Fibroblast of skin of back (primary cell): Measurements from ENCODE around the gene ADH5.
A peak's percentile ranks its signal among the peaks of the same experiment; 100 is the strongest.
"Not testable (repeated sequence)": the region's sequence is repeated elsewhere in the genome, so short reads cannot be mapped to it uniquely, and the experiment has no call there.

ENCODE experiments used
- DNase-seq: peaks from one replicate; pipeline ENCODE4 v3.0.0-alpha.2; 2013

Gene ADH5

DNA sequence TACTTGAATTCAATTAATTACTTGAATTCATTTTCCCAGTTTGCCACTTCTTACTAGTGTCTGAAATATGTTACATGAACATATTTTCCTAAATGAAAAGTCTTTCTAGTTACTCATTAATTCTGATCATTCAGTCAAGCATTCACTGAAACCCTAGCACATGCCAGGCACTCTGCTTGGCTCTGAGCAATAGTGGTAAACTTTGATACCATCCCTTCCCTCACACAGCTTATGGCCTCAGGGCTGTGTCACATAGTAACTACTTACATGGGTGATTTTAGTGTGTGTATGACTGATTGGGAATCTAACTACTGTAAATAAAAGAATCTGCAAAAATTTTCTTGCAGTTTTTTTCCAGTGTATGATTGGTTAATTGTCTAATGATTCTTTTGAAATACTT lies 60.4 kb downstream of the ADH5 start:
- peak; percentile 46 for DNase-seq

- DNase-seq, result no peak
Observed at GRCh38 chr4:99027304-99027703, 61.3 kb downstream of the ADH5 start.

DNA sequence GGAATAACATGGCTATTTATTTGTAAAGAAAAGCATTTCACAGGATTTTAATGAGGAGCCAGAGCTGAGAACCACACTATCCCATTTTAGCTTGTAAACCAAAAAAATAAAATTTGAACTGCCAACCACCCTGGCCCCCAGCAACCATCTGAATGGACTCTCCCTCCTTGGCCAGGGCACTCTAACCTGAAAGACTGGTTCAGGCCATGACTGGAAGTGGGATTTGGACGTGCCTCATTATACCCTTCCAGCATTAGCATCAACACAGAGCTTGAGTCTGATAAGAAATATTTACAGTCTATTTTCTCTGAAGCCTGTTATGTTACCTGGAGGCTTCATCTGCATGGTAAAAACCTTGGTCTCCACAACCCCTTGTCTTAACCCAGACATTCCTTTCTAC lies 63.1 kb downstream of the ADH5 start:
- no peak for DNase-seq

DNA sequence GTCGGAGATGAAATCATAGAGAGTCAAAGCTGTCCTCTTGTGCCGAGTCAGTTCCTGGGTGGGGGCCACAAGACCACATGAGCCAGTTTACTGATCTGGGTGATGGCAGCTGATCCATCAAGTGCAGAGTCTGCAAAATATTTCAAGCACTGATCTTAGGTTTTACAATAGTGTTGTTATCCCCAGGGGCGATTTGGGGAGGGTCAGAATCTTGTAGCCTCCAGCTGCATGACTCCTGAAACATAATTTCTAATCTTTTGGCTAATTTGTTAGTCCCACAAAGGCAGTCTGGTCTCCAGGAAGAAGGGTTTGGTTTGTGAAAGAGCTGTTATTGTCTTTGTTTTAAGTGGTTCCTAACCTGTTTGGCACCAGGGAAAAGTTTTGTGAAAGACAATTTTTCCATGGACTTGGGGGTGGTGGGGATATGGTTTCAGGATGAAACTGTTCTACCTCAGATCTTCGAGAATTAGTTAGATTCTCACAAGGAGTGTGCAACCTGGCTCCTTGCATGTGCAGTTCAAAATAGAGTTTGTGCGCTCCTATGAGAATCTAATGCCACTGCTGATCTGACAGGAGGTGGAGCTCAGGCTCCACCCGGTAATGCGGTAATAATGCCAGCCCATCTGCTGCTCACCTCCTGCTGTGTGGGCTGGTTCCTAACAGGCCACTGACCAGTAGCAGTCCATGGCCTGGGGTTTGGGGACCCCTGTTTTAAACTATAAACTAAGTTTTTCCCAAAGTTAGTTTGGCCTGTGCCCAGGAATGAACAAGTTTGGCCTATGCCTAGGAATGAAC lies 63.9 kb downstream of the ADH5 start:
- no peak for DNase-seq

- DNase-seq, result not testable (repeated sequence)
Observed at GRCh38 chr4:99023800-99024251, 64.8 kb downstream of the ADH5 start.

- DNase-seq, result no peak
Observed at GRCh38 chr4:99022566-99022965, 66.0 kb downstream of the ADH5 start.

GRCh38 chr4:99021386-99021785 lies 67.2 kb downstream of the ADH5 start:
- no peak for DNase-seq
